Right lobe of liver (tissue), 6 donors: ENCODE measurements around the gene GRB7. TPM values are rescaled to one million over a fixed set of nuclear protein-coding genes. Genes with fewer than 3 reads are reported as not detected.

Experiments
- ATAC-seq, 4 donors: fragments of 200-7000 bp; cut with Tn5 transposase; one replicate each; pipeline ENCODE4 v1.9.1; 2020; ENCODE audit warnings: mild to moderate bottlenecking in 4 of 4, moderate library complexity in 4 of 4
- DNase-seq, 3 donors: peaks; one replicate each; pipeline ENCODE4 v3.0.0-alpha.2; 2020
- H3K27ac ChIP-seq, 3 donors: fragments of 200-600 bp; one replicate each; pipeline ENCODE4 v1.8.0; 2022
- H3K27me3 ChIP-seq, 2 donors: fragments of 200-600 bp; one replicate each; pipeline ENCODE4 v1.8.0; 2022
- H3K36me3 ChIP-seq, 4 donors: fragments of 200-600 bp; sonication (generic) in 1 of 4; one replicate each; pipeline versions ENCODE4 v1.5.1 to v1.8.0; 2017 to 2022; ENCODE audit warnings: control low read depth in 1 of 4
- H3K4me1 ChIP-seq, 4 donors: fragments of 200-600 bp; sonication (generic) in 1 of 4; one replicate each; pipeline versions ENCODE4 v1.5.1 to v1.8.0; 2017 to 2022; ENCODE audit warnings: control low read depth in 1 of 4
- H3K4me3 ChIP-seq, 3 donors: fragments of 200-600 bp; one replicate each; pipeline ENCODE4 v1.8.0; 2022
- H3K9me3 ChIP-seq, 4 donors: fragments of 200-600 bp; sonication (generic) in 1 of 4; one replicate each; pipeline versions ENCODE4 v1.5.1 to v1.8.0; 2017 to 2022; ENCODE audit warnings: control low read depth in 1 of 4
- CTCF ChIP-seq, 4 donors: fragments of 200-600 bp in 3 of 4; fragments of 450-650 bp in 1 of 4; IDR thresholded peaks; one replicate each; pipeline versions ENCODE4 v1.5.1 to v1.8.0; 2016 to 2022; ENCODE audit warnings: antibody characterized with exemption in 4 of 4, mild to moderate bottlenecking in 2 of 4
- POLR2A ChIP-seq: fragments of 450-650 bp; IDR thresholded peaks from one replicate; pipeline ENCODE4 v1.6.1; 2017; ENCODE audit warnings: antibody characterized with exemption, mild to moderate bottlenecking
- WGBS: methylation state at CpG from one replicate; pipeline ENCODE4 v1.1.6; 2018; ENCODE audit warnings: low coverage, low lambda C conversion rate; ENCODE audit not compliant: insufficient coverage; ENCODE audit errors: missing lambda C conversion rate; 5-methylcytosine and 5-hydroxymethylcytosine counted together
- intact Hi-C, 2 donors: fragments of 100-400 bp; cut with DNase I; formaldehyde crosslinking; loops; one replicate each; pipeline versions ENCODE4 v1.11.2 to v1.14.1; 2022
- total RNA-seq, 6 experiments: library from RNA; depleted of rRNA in 2 of 6; stranded (reverse); fragments of >200 nt in 2 of 6; fragmentation: NEBNext Ultra II Directional in 3 of 6; extraction: Animal tissue kit (Norgen Biotek cat#: 25700) in 3 of 6; gene quantifications; one replicate each; pipeline versions ENCODE4 v1.1.0 to v1.2.4, GENCODE V29; 2016 to 2023
- donor health status: DM: no; HTN: yes; CAD: no.
- donor health status: DM: no; HTN: no; CAD: no.
- donor health status: DM: no; HTN: no; CAD: no.
- donor health status: DM: no; HTN: yes; CAD: no.
- donor health status: DM: no; HTN: yes; CAD: no.

The GRB7 gene
- total RNA-seq, 6 experiments from 2014 or later, result 2.1 to 10.9 (median 7.5) TPM

GRCh38 chr17:39716879-39717536, 20.7 kb upstream of the GRB7 start:
- H3K27ac ChIP-seq, result peak overlapping the region in 2 of 3 donors; percentile 21 to 56
- no peak for TF ChIP-seq CTCF (IDR thresholded peaks at IDR 0.05)
- TF ChIP-seq POLR2A, result no peak
- no peaks in the 10 kb centered on the region for H3K9me3 ChIP-seq
- H3K4me3 ChIP-seq, result no peak overlapping the region
- WGBS, result 57% methylated on average over 7 of the region's 11 CpGs
- DNase-seq (peak in 2 of 3 donors; percentile 71 to 80), ATAC-seq (peak; percentile 84 to 95 (median 86))
- intact Hi-C loops, result no loop called here
- no peaks in the 10 kb centered on the region for H3K27me3 ChIP-seq
- H3K4me1 ChIP-seq, result peaks cover 0 to 4% (median 0%) of the 10 kb centered on the region in 4 donors
- H3K36me3 ChIP-seq, result peaks cover 0 to 12% (median 0%) of the 10 kb centered on the region in 4 donors

- Histone ChIP-seq H3K4me3 (no peak overlapping the region), H3K27ac (no peak overlapping the region), H3K4me1 (peaks cover 0 to 4% (median 0%) of the 10 kb centered on the region in 4 donors), H3K27me3 (no peaks in the 10 kb centered on the region), H3K36me3 (peaks cover 0 to 12% (median 0%) of the 10 kb centered on the region in 4 donors), H3K9me3 (no peaks in the 10 kb centered on the region)
- 83% methylated on average over 6 of the region's 6 CpGs for WGBS
- TF ChIP-seq POLR2A, result no peak
- TF ChIP-seq CTCF (IDR thresholded peaks at IDR 0.05), result no peak
- intact Hi-C loops, result no loop called here
- DNase-seq (no peak), ATAC-seq (no peak)
These were observed 20.1 kb upstream of the GRB7 start for GRCh38 chr17:39717660-39718059.

- Histone ChIP-seq H3K4me1 (peaks cover 0 to 4% (median 0%) of the 10 kb centered on the region in 4 donors), H3K27ac (no peak overlapping the region), H3K4me3 (no peak overlapping the region), H3K27me3 (no peaks in the 10 kb centered on the region), H3K36me3 (peaks cover 0 to 11% (median 0%) of the 10 kb centered on the region in 4 donors), H3K9me3 (no peaks in the 10 kb centered on the region)
- intact Hi-C loops, result no loop called here
- ATAC-seq (no peak), DNase-seq (no peak)
- WGBS, result 89% methylated on average over 4 of the region's 7 CpGs
- TF ChIP-seq CTCF (IDR thresholded peaks at IDR 0.05) (no peak), POLR2A (no peak)
These were observed 18.0 kb upstream of the GRB7 start for GRCh38 chr17:39719563-39720355.

- H3K9me3 ChIP-seq, result no peaks in the 10 kb centered on the region
- H3K27ac ChIP-seq, result no peak overlapping the region
- intact Hi-C loops, result no loop called here
- DNase-seq, result no peak
- no peak for ATAC-seq
- H3K4me3 ChIP-seq, result no peak overlapping the region
- H3K4me1 ChIP-seq, result peaks cover 0 to 3% (median 0%) of the 10 kb centered on the region in 4 donors
- no peaks in the 10 kb centered on the region for H3K36me3 ChIP-seq
- 96% methylated on average over 6 of the region's 6 CpGs for WGBS
- TF ChIP-seq CTCF (IDR thresholded peaks at IDR 0.05) (no peak), POLR2A (no peak)
- no peaks in the 10 kb centered on the region for H3K27me3 ChIP-seq
These were observed 15.6 kb upstream of the GRB7 start for GRCh38 chr17:39722104-39722503.
